ENCODE data around the gene ADAMTSL2.

The ADAMTSL2 gene

GRCh38 chr9:133516256-133516960, 18.1 kb upstream of the ADAMTSL2 start:
- TF ChIP-seq, protein P1, sequence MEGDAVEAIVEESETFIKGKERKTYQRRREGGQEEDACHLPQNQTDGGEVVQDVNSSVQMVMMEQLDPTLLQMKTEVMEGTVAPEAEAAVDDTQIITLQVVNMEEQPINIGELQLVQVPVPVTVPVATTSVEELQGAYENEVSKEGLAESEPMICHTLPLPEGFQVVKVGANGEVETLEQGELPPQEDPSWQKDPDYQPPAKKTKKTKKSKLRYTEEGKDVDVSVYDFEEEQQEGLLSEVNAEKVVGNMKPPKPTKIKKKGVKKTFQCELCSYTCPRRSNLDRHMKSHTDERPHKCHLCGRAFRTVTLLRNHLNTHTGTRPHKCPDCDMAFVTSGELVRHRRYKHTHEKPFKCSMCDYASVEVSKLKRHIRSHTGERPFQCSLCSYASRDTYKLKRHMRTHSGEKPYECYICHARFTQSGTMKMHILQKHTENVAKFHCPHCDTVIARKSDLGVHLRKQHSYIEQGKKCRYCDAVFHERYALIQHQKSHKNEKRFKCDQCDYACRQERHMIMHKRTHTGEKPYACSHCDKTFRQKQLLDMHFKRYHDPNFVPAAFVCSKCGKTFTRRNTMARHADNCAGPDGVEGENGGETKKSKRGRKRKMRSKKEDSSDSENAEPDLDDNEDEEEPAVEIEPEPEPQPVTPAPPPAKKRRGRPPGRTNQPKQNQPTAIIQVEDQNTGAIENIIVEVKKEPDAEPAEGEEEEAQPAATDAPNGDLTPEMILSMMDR (IDR thresholded peaks at IDR 0.05; ENCODE audit: low read depth, low read length) = no peak
- no peak overlapping the region for H3K4me3 ChIP-seq (ENCODE audit: low read depth, low read length)

DNA sequence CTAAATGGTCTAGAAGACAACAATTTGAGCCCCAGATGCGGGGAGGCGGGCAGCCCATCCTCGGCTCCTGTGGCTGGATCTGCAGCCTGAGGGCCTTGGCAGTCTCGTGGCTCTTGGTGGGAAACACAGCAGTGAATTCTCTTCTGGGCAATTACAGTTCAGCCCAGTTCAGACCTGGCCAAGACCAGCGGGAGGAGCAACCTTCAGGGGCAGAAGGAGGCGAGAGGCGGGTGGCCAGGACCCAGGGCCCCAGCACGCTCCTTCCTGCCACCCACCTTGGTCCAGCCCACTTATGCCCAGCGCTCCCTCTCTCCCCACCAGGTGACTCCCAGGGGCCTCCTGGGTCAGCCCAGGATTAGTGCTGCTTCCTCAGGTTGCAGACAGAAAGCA, 17.5 kb upstream of the ADAMTSL2 start:
- TF ChIP-seq, protein P1 (IDR thresholded peaks at IDR 0.05; ENCODE audit: low read depth, low read length) = no peak

DNA sequence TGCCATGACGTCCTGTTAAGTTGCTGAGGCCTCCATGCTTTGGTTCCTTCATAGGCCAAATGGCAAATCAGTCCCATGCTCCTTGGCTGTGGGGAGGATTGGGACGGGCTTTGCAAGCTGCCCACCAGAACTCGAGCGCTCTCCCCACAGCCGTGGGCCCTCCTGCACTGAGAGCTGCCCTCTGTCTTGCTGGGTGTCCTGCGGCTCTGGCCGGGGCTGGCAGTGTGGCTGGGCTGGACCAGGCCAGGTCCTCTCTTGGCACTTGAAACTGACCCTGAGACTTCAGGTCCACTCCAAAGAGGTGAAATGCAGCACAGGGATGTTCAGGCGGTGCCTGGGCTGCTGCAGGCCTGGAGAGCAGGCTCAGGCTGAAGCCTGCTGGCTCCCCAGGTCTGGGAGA, 16.8 kb upstream of the ADAMTSL2 start:
- TF ChIP-seq, protein P1 (IDR thresholded peaks at IDR 0.05; ENCODE audit: low read depth, low read length) = no peak
- H3K4me3 ChIP-seq (ENCODE audit: low read depth, low read length) = no peak overlapping the region

More for the DNA sequence above, 17.5 kb upstream of the ADAMTSL2 start:
- no peak overlapping the region for H3K4me3 ChIP-seq (ENCODE audit: low read depth, low read length)

GRCh38 chr9:133518200-133518599, 16.3 kb upstream of the ADAMTSL2 start:
- TF ChIP-seq, protein P1 (IDR thresholded peaks at IDR 0.05; ENCODE audit: low read depth, low read length) = no peak
- no peak overlapping the region for H3K4me3 ChIP-seq (ENCODE audit: low read depth, low read length)

- TF ChIP-seq, protein P1 (IDR thresholded peaks at IDR 0.05; ENCODE audit: low read depth, low read length) = no peak
- no peak overlapping the region for H3K4me3 ChIP-seq (ENCODE audit: low read depth, low read length)
Measured at GRCh38 chr9:133518706-133519449, 15.6 kb upstream of the ADAMTSL2 start.

DNA sequence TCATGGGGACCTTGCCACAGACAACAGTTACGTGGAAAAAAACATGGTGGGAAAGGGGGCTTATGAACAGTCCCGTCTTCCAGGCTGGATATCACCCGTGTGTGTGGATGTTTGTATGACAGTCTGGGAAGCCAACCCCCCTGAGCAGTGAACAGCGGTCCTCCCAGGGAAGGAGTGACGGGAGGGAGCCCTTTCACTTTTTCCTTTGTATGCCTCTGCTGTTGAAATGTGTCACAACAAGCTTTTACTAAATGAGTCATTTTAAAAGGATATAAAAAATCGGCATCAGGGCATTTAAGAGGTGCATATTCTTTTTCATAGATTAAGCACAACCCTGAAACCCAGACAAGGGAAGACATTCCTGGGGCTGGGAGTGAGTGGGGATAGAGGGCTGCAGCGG, 14.8 kb upstream of the ADAMTSL2 start:
- TF ChIP-seq, protein P1 (IDR thresholded peaks at IDR 0.05; ENCODE audit: low read depth, low read length) = no peak
- no peak overlapping the region for H3K4me3 ChIP-seq (ENCODE audit: low read depth, low read length)

Data from WI38 (cell line).